ENCODE data around the gene KCNG4.

Gene KCNG4

GRCh38 chr16:84177741-84178073, 62.1 kb downstream of the KCNG4 start:
- H3K9me3 ChIP-seq (ENCODE audit: severe bottlenecking): no peaks in the 10 kb centered on the region
- H3K27me3 ChIP-seq (ENCODE audit: insufficient read depth, low read depth, severe bottlenecking): no peaks in the 10 kb centered on the region
- no peak for DNase-seq
- no peak overlapping the region for H3K27ac ChIP-seq
- TF ChIP-seq CTCF (IDR thresholded peaks at IDR 0.05; ENCODE audit: low read depth, low read length): no peak
- no peak overlapping the region for H3K4me3 ChIP-seq (ENCODE audit: low read depth, low read length)
- H3K36me3 ChIP-seq: peaks cover 3% of the 10 kb centered on the region; the same call in 1 of the 2 replicates

DNA sequence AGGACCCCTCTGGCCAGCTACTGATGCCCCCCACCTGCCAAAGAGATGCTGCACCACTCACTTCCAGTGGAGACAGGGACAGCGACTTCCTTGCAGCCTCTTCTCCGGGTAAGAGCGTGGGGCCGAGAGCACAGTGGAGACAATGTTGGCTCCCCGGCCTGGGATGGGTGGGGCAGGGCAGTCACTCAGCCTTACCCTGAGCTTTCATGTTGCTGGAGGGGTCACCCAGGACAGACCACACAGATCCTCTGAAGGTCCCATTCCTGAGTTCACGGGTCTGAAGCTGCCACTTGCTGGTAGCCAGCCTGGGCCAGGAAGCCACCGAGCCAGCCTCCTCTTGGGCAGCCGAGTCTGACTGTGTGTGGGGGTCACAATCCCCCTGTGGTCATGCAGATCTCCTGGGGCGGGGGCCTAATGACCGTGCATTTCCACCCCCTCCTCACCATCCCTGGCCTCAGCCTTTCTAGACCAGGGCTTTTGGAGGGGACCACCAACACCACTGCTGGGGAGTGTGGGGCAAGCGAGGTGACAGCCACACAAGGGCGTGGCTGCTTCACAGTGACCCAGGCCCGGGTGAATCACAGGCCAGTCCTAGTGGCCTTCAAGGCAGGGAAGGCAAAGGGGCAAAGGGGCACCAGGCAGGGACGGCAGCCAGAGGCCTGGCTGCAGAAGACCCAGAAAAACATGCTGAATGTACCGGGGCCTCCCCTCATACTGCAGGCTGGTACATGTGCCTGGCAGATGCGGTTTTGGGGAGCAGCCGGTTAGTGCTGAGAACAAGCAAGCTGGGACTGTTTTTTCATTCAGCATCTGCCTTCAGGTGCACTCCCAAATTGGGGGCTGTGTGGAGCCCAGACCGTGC, 63.4 kb downstream of the KCNG4 start:
- Histone ChIP-seq H3K36me3 (no peaks in the 10 kb centered on the region; the same call in 1 of the 2 replicates), H3K27me3 (ENCODE audit: insufficient read depth, low read depth, severe bottlenecking) (no peaks in the 10 kb centered on the region), H3K4me3 (ENCODE audit: low read depth, low read length) (no peak overlapping the region), H3K27ac (no peak overlapping the region), H3K9me3 (ENCODE audit: severe bottlenecking) (no peaks in the 10 kb centered on the region)
- no peak for DNase-seq
- TF ChIP-seq CTCF (IDR thresholded peaks at IDR 0.05; ENCODE audit: low read depth, low read length): no peak

GRCh38 chr16:84175350-84176081, 64.3 kb downstream of the KCNG4 start:
- H3K36me3 ChIP-seq: no peaks in the 10 kb centered on the region; the same call in 1 of the 2 replicates
- H3K27ac ChIP-seq: no peak overlapping the region
- no peak for DNase-seq
- no peak overlapping the region for H3K4me3 ChIP-seq (ENCODE audit: low read depth, low read length)
- no peak for TF ChIP-seq CTCF (IDR thresholded peaks at IDR 0.05; ENCODE audit: low read depth, low read length)
- no peaks in the 10 kb centered on the region for H3K27me3 ChIP-seq (ENCODE audit: insufficient read depth, low read depth, severe bottlenecking)
- no peaks in the 10 kb centered on the region for H3K9me3 ChIP-seq (ENCODE audit: severe bottlenecking)

DNA sequence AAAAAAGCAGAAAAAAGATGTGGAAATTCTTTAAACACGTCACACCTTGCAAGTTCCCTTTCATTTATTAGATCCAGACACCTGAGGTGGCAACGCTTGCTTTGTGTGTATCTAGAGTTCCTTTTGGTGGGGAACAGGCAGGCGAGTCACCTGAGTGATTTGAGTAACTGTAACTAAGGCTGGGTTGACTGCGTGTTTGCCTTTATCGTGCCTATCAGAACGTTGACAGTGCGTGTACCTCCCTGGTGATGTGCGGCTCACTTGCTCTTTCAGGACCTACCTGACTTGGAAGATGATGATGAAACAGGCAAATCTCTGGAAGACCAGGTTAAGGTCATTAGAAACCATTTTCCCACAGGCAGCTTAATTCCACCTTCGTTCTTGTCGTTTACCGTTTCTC, 65.4 kb downstream of the KCNG4 start:
- no peak for TF ChIP-seq CTCF (IDR thresholded peaks at IDR 0.05; ENCODE audit: low read depth, low read length)
- DNase-seq: no peak
- no peak overlapping the region for H3K27ac ChIP-seq
- no peaks in the 10 kb centered on the region; the same call in 1 of the 2 replicates for H3K36me3 ChIP-seq
- H3K9me3 ChIP-seq (ENCODE audit: severe bottlenecking): no peaks in the 10 kb centered on the region
- no peak overlapping the region for H3K4me3 ChIP-seq (ENCODE audit: low read depth, low read length)
- no peaks in the 10 kb centered on the region for H3K27me3 ChIP-seq (ENCODE audit: insufficient read depth, low read depth, severe bottlenecking)

- Histone ChIP-seq H3K9me3 (ENCODE audit: severe bottlenecking) (no peaks in the 10 kb centered on the region), H3K36me3 (no peaks in the 10 kb centered on the region), H3K27ac (no peak overlapping the region), H3K4me3 (ENCODE audit: low read depth, low read length) (no peak overlapping the region), H3K27me3 (ENCODE audit: insufficient read depth, low read depth, severe bottlenecking) (no peaks in the 10 kb centered on the region)
- DNase-seq: no peak
- TF ChIP-seq CTCF (IDR thresholded peaks at IDR 0.05; ENCODE audit: low read depth, low read length): no peak
Measured at GRCh38 chr16:84169765-84170310, 70.0 kb downstream of the KCNG4 start.

Data from WERI-Rb-1 (cell line).